K562 (cell line): ENCODE measurements around the gene TAF3.

Experiments used
- CBX8 ChIP-seq: fragments of 200-600 bp; sonication (generic); IDR thresholded peaks from 2 replicates; pipeline ENCODE4 v1.6.1; 2012; ENCODE audit warnings: borderline replicate concordance, mixed run types, low read depth, mild to moderate bottlenecking, moderate library complexity, mixed read lengths, low read length, control low read depth, inconsistent platforms; ENCODE audit not compliant: poor library complexity, severe bottlenecking; ENCODE audit errors: extremely low read depth
- CTCF ChIP-seq, 3 experiments: IDR thresholded peaks in 2 of 3; conservative IDR thresholded peaks in 1 of 3; 2 replicates each; pipeline ENCODE4 v1.5.1; 2011 to 2012; ENCODE audit warnings: low read length in 3 of 3, mild to moderate bottlenecking in 3 of 3, control low read depth in 2 of 3, improper control_type of control experiment in 1 of 3, inconsistent platforms in 1 of 3, low read depth in 1 of 3, mixed read lengths in 1 of 3, moderate library complexity in 1 of 3; ENCODE audit not compliant: insufficient read depth in 2 of 3
- EZH2 ChIP-seq: IDR thresholded peaks from 2 replicates; pipeline ENCODE4 v1.6.1; 2012; ENCODE audit warnings: low read depth, mild to moderate bottlenecking, inconsistent platforms, low read length, borderline replicate concordance
- LARP7 ChIP-seq: fragments of 450-650 bp; IDR thresholded peaks from 2 replicates; pipeline ENCODE4 v1.6.1; 2016
- POLR2A ChIP-seq: fragments of 450-650 bp; conservative IDR thresholded peaks from 2 replicates; pipeline ENCODE4 v1.6.1; 2016
- TRIM28 ChIP-seq: fragments of 450-650 bp; IDR thresholded peaks from 2 replicates; pipeline ENCODE4 v1.6.1; 2017
- ZMIZ1 ChIP-seq, 2 experiments: fragments of 150-350 bp in 1 of 2; IDR thresholded peaks; 2 replicates each; pipeline ENCODE4 v1.6.1; 2012 to 2016; ENCODE audit warnings: low read depth in 2 of 2, low read length in 2 of 2, mild to moderate bottlenecking in 1 of 2, moderate library complexity in 1 of 2
- ZNF830 ChIP-seq: fragments of 250-450 bp; sonication (Bioruptor Pico); IDR thresholded peaks from 2 replicates; pipeline ENCODE4 v1.5.0; 2021; ENCODE audit warnings: mild to moderate bottlenecking

GRCh38 chr10:8056378-8056777 is 238.1 kb downstream of the TAF3 start:
- TF ChIP-seq POLR2A (no peak), ZNF830 (CRISPR knock-in tag) (no peak), TRIM28 (no peak), CTCF (IDR thresholded peaks at IDR 0.05 in 2 of 3, conservative IDR thresholded peaks at IDR 0.05 in 1 of 3; ENCODE audit: insufficient read depth in 2 of 3, low read depth in 1 of 3, low read length in 3 of 3) (no peak), ZMIZ1 (IDR thresholded peaks at IDR 0.05; ENCODE audit: low read depth in 2 of 2, low read length in 2 of 2) (no peak), EZH2 (no peak), LARP7 (no peak), CBX8 (no peak)
